Kidney epithelial cell (primary cell): ENCODE data around the gene STXBP5. TPM values are rescaled to one million over a fixed set of nuclear protein-coding genes. Genes with fewer than 3 reads are reported as not detected.

Experiments
- DNase-seq: peaks from one replicate; pipeline ENCODE4 v3.0.0-alpha.2; 2010; ENCODE audit warnings: low read depth
- H3K27me3 ChIP-seq: 2 replicates; pipeline ENCODE4 v1.6.0; 2011; ENCODE audit warnings: low read length; ENCODE audit not compliant: control insufficient read depth, insufficient read depth
- H3K36me3 ChIP-seq: 2 replicates; pipeline ENCODE4 v1.5.1; 2011; ENCODE audit warnings: low read length; ENCODE audit not compliant: control insufficient read depth, insufficient read depth
- H3K4me3 ChIP-seq: 2 replicates; pipeline ENCODE4 v1.5.1; 2011; ENCODE audit warnings: low read depth, mild to moderate bottlenecking, control low read depth, low read length
- total RNA-seq: library from RNA; depleted of rRNA; stranded (reverse); fragments of >200 nt; gene quantifications from 2 replicates; pipeline ENCODE4 v1.2.3, GENCODE V29; 2015
- TF ChIP-seq, protein P1 (sequence below): IDR thresholded peaks from 2 replicates; pipeline ENCODE4 v1.5.1; 2011; ENCODE audit warnings: mild to moderate bottlenecking, moderate library complexity, low read length, control low read depth, inconsistent platforms; ENCODE audit not compliant: insufficient read depth, poor library complexity, severe bottlenecking

STXBP5 gene
- total RNA-seq, 1 donor from 2014 or later, result 15.8 TPM

DNA sequence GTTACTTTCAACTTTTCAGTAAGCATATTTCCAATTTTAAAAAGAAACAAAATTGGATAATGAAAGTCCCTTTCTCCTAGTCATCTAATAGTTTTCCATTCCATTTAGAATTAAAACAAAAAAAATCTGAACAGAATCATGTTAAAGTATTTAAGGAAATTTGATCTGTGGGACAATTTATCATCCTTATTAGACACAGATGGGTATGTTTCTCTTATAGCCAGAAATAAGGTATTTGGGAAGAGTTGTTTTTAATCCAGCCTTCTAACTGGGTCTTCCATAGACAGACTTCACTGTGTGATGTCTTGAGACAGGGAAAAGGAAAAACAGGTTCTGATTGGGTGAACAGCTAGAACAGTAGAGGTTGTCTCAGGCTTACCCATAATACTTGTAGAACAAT is 39.5 kb upstream of the STXBP5 start:
- DNase-seq, result no peak
- H3K27me3 ChIP-seq, result no peaks in the 10 kb centered on the region
- no peak overlapping the region for H3K4me3 ChIP-seq
- TF ChIP-seq, protein P1, sequence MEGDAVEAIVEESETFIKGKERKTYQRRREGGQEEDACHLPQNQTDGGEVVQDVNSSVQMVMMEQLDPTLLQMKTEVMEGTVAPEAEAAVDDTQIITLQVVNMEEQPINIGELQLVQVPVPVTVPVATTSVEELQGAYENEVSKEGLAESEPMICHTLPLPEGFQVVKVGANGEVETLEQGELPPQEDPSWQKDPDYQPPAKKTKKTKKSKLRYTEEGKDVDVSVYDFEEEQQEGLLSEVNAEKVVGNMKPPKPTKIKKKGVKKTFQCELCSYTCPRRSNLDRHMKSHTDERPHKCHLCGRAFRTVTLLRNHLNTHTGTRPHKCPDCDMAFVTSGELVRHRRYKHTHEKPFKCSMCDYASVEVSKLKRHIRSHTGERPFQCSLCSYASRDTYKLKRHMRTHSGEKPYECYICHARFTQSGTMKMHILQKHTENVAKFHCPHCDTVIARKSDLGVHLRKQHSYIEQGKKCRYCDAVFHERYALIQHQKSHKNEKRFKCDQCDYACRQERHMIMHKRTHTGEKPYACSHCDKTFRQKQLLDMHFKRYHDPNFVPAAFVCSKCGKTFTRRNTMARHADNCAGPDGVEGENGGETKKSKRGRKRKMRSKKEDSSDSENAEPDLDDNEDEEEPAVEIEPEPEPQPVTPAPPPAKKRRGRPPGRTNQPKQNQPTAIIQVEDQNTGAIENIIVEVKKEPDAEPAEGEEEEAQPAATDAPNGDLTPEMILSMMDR, result no peak
- H3K36me3 ChIP-seq, result no peaks in the 10 kb centered on the region

DNA sequence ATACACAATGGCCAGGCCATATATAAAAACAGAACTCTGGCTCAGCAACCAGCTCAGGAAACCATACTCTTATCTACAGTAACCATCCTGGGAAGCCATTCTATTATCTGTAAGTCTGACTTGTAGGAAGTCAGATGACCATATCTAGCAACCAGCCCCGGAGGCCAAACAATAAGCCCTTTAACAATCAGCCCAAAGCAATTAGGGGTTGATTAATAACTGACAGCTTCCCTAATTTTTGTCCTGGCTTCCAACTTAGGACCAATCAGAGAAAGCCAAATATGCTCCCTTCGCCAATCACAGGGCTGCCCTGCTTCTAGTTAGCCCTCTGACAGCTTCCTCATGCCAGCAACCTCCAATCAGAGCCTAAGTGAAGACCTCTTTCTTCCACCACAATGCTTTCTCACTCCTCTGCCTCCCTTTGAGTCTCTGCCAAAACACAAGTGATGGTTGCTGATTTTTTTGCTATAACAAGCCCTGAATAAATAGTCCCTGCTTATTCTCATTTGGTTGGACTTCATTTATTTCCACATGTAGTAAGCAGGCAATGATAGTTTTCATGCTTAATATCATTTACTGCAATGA is 37.8 kb upstream of the STXBP5 start:
- no peak overlapping the region for H3K4me3 ChIP-seq
- no peak for DNase-seq
- TF ChIP-seq, protein P1, result no peak
- H3K36me3 ChIP-seq, result no peaks in the 10 kb centered on the region
- no peaks in the 10 kb centered on the region for H3K27me3 ChIP-seq

DNA sequence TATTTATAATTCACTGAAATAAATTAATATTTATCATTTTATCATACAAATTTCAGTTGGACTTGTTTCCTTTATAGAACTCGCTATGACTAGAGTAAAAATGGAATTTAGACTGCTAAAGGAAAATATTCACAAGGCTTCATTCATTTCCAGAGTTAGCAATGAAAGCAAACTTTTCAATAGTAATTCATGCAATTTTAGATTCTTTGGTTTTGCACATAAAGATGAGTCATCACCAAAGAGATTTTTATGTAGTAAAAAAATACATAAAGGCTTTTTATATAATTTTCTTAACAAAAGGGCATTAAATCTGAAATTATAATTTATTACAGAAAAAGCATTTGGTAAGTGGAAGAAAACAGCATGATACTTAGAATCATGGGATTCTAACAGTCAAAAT is 37.2 kb upstream of the STXBP5 start:
- DNase-seq, result no peak
- Histone ChIP-seq H3K27me3 (no peaks in the 10 kb centered on the region), H3K4me3 (no peak overlapping the region), H3K36me3 (no peaks in the 10 kb centered on the region)
- TF ChIP-seq, protein P1, result no peak

DNA sequence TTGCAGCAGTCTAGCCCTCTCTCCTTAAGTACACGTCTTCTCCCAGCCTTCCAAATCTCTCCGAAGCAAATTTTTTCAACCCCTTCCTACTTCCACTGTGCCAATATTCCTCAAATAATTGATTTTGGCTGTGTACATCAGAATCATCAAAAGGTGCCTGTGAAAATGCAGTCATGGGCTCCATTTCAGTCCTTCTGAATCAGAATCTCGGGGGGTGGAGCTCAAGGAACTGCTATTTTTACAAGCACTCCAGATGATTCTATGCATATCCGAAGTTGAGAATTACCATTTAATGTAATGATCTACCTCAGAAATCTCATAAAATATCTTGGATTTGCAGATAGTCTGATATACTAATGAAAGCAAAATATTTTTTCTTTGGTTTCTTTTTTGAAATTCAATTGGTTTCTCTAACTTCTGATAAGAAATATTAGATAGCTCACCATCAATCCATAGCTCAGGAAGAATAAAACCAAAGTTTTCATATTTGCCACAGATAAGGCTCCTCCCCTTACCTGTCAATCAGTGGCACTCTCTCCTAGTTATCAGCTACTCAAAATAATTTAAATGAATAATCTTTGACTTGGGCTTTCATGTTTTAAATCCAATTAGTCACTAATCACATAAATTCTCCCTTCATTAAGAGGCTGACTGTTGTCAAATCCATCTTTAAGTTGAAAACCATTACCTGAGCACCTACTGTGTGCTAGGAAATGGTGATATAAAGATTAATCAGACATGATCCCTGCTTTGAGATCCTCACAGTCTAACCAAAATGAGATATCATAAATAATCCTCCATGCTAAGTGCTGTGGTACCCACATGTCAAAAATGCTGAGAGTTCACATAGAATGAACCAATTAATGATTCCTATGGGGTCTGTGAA is 36.4 kb upstream of the STXBP5 start:
- TF ChIP-seq, protein P1, result no peak
- H3K27me3 ChIP-seq, result no peaks in the 10 kb centered on the region
- H3K4me3 ChIP-seq, result no peak overlapping the region
- no peaks in the 10 kb centered on the region for H3K36me3 ChIP-seq
- DNase-seq, result no peak

DNA sequence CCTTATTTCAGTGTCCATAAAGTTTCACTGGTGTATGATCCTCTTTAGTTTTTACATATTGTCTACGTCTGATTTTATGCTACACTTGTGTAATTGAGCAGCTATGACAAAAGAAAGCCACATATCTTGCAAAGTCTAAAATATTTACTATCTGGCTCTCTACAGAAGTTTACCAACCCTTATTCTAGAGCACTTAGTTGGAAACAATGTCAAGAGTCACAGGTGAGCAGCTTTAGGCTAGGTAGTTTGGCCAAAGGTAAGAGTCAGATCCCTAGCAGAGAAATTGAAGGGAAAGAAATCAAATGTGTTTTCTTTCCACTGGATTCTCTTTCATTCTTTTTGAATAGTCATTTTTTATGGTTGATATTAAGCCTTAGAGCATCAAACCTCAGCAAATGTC is 34.7 kb upstream of the STXBP5 start:
- no peak for DNase-seq
- TF ChIP-seq, protein P1, result no peak
- Histone ChIP-seq H3K27me3 (no peaks in the 10 kb centered on the region), H3K36me3 (no peaks in the 10 kb centered on the region), H3K4me3 (no peak overlapping the region)
